ENCODE results near the gene HPS5. TPM values are rescaled to one million over a fixed set of nuclear protein-coding genes. Genes with fewer than 3 reads are reported as not detected.
"Not testable (repeated sequence)": the region's sequence is repeated elsewhere in the genome, so short reads cannot be mapped to it uniquely, and the experiment has no call there.

The HPS5 gene
- total RNA-seq, 1 experiment from 2014 or later = 66.2 TPM

DNA sequence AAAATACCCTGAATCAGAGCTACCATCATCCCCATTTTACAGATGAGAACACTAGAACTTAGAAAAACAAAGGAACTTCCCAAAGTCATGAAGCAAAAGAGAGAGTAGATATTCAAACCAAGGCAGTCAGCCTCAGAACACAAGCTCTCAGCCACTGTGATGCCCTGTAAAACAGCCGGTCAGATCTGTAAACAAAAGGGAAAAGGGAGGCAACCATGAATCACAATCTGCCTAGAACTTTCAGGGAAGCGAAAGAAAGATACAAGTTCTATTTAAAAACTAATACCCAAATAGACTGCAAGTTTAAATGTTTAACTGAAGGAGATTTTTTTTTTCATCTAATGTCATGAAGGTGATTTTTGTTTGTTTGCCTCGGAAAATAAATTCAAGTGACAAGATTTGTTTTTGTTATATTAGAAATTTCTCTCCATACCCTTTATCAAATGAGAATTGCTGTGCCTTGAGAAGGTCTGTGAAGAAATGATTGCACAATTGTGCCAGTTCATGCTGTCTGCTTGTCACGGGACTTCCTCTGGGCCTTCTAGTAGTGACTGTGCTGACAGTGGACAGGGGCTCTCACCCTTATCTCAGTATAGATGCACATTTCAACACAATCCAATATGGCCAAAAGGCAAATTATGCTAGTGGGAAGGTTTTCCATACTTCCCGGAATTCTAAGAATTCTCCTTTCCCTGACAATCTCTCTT, 44.2 kb downstream of the HPS5 start:
- no peak for DNase-seq (ENCODE audit: low spot score)

DNA sequence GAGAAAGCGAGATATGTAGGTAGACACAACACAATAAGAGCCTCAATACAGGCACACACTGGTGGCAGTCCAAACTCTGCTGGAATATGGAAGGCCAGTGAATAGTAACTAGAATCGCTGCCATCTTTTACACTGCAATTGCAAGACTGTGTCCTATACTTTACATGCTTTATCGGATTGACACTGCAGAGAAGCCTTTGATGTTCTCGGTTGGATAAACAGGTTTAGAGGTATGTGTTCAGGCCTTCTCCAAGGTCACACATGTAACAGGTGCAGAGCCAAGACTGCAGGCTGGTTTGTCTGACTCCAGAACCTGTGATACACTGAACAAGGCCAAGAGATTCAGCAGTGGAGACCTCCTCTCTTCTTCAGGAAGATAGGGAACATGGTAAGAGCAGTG, 50.7 kb downstream of the HPS5 start:
- no peak for DNase-seq (ENCODE audit: low spot score)

DNA sequence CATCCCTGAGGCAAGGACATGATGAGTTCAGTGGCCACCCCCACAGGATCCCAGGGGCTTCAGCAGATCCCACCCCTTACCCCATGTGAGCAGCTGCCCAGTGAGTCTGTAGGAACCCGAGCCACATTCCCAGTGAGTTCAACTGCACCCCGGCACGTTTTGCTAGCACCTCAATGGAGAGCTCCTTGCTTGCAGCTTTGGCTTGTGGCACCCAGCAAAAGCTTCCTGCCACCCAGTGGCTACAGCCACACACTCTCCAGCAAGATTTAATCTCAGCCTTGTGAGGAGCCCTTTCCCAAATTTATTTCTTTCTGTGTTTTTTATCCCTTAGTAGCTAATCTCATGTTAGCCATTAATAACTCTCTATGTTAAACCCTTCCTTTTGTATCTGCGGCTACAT, 51.8 kb downstream of the HPS5 start:
- DNase-seq (ENCODE audit: low spot score) = no peak

DNA sequence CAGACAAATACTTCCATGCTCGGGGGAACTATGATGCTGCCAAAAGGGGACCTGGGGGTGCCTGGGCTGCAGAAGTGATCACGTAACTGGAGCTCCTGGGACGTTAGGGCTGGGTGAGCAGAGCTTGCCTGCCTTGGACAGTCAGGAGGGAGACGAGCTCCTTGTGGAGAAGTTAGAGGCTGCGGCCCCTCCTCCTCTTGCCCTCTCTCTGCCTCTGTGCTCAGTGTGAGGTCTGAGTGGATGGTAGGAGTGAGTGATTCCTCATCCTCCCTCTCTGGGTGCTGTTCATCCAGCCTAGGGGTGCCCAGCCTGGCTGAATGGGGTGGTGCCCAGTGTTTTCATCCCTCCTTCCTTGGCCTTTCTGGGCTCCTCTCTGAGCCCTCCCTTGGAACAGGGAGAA, 52.7 kb downstream of the HPS5 start:
- not testable (repeated sequence) for DNase-seq (ENCODE audit: low spot score)

DNA sequence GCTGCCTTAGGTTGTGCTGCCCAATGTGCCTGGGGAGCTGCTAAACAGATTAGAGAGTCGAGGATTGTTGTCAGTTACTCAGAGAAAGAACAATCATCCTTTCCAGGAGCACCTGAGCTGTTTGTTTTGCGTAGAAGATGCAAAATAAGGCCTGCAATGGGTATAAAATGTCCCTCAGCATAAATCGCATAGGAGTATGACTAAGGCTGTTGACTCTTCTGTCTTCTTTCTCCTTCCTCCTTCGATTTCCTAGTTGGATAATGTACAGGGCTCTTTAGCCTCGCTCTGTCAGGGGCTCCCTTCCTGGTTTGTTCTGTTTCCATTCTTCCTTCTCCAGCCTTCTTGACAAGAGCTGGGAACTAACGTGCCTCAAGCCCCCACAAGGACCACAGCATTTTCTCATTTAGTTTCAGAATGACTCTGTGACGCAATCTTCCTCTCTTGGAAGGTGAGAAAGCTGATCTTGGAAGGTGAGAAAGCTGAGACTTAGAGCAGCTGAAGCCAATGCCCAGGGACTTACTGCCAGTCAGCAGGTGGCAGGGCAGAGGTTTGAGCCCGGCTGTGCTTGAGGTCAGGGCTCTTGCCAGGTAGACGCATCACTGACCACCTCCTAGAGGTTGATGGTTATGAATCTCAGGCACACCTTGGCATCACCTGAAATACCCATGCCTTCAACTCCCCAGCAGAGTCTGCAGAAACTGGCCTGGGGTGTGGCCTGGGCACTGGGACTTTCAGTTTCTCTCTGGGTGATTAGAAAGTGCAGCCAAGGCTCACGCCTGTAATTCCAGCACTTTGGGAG, 54.4 kb downstream of the HPS5 start:
- not testable (repeated sequence) for DNase-seq (ENCODE audit: low spot score)

DNA sequence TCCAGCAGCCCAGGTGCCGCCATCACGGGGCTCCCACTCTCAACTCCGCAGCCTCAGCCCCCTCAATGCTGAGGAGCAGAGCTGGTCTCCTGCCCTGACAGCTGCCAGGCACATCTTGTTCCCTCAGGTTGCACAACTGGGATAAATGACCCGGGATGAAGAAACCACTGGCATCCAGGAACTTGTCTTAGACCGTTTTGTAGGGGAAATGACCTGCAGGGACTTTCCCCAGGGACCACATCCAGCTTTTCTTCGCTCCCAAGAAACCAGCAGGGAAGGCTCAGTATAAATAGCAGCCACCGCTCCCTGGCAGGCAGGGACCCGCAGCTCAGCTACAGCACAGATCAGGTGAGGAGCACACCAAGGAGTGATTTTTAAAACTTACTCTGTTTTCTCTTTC, 56.0 kb downstream of the HPS5 start, which contains the start of gene SAA1:
SAA1 (plus strand) TSS at position 316 of the 400 bp plus-strand sequence. CDS start 624 bp downstream, outside the sequence.
- DNase-seq (ENCODE audit: low spot score) = peak; percentile 60

DNA sequence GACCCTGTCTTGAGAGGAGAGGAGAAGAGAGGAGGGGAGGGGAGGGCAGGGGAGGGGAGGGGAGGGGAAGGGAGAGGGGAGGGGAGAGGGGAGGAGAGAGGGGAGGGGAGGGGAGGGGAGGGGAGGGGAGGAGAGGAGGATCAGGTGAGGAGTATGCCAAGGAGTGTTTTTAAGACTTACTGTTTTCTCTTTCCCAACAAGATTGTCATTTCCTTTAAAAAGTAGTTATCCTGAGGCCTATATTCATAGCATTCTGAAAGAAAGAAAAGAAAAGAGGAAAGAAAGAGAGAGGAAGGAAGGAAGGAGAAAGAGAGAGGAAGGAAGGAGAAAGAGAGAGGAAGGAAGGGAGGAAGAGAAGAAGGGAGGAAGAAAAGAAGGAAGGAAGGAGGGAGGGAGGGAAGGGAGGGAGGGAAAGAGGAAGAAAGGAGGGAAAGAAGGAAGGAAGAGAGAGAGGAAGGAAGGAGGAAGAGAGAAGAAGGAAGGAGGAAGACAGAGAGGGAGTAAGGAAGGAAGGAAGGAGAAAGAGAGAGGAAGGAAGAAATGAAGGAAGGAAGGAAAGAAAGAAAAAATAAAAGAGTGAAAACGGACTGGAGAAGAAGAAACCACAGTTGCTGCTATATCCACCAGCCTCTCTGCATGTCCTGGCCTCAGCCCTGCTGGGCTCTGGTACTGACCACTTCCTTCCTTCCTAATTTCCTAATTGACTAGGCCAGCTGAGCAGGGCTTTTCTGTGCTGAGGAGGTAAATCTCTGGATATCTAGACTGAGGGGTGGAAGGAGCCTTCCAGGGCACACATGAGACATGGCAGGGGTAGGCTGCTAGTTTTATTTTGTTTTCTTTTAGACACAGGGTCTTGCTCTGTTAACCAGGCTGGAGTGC, 57.0 kb downstream of the HPS5 start:
- no peak for DNase-seq (ENCODE audit: low spot score)

DNA sequence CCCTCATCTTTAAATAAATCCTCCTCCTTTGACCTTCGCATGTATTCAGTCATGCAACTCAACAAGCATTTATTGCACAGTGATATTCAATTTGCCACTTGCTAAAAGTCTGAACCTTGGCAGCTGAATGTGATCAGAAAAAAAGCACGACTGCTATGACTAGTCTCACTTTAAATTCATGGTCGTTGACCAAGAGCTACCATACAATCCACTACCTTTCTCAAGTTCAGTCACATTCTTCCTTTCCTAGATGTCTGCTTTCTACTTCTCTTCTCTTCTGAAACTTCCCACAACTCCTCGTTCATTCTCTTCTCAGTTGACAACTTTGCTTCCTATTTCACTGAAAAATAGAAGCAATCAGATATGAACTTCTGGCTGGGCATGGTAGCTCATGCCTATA, 57.9 kb downstream of the HPS5 start:
- DNase-seq (ENCODE audit: low spot score) = no peak

DNA sequence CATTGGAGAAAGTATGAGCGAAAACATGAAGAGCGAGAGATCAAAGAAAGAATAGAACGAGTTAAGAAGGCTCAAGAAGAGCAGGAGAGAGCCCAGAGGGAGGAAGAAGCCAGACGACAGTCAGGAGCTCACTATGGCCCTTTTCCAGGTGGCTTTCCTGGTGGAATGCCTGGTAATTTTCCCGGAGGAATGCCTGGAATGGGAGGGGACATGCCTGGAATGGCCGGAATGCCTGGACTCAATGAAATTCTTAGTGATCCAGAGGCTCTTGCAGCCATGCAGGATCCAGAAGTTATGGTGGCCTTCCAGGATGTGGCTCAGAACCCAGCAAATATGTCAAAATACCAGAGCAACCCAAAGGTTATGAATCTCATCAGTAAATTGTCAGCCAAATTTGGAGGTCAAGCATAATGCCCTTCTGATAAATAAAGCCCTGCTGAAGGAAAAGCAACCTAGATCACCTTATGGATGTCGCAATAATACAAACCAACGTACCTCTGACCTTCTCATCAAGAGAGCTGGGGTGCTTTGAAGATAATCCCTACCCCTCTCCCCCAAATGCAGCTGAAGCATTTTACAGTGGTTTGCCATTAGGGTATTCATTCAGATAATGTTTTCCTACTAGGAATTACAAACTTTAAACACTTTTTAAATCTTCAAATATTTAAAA, 59.1 kb downstream of the HPS5 start:
- peak; percentile 71 for DNase-seq (ENCODE audit: low spot score)

DNA sequence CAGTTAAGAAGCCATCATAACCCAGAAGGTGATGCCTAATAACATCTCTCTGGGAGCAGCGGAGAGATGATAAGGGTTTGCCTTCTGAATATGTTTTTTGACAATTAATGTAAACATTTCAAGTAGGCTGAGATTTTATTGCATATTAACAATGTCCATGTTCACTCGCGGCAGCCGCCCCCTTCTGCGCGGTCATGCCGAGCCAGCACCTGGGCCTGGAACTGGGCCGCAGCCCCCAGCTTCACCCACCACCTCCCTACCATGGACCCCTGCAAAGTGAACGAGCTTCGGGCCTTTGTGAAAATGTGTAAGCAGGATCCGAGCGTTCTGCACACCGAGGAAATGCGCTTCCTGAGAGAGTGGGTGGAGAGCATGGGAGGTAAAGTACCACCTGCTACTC, 60.2 kb downstream of the HPS5 start:
- no peak for DNase-seq (ENCODE audit: low spot score)

DNA sequence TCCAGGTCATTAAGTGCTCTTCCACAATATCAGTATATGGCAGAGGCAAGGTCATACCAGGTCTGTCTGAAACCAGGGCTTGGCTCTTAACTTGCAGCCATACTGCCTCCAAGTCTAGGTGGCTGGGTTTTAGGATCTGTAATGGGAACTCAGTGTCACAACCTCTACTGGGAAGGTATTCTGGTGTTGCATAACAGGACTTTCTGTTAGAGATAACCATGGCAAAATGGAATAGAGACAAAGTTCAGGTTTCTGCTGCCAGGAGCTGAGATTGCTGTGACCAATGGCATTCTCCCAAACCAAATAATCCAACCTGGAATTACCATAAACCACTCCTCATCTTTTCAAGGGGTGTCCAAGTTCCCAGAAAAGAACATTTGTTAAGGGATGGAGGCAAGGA, 62.7 kb downstream of the HPS5 start:
- no peak for DNase-seq (ENCODE audit: low spot score)

DNA sequence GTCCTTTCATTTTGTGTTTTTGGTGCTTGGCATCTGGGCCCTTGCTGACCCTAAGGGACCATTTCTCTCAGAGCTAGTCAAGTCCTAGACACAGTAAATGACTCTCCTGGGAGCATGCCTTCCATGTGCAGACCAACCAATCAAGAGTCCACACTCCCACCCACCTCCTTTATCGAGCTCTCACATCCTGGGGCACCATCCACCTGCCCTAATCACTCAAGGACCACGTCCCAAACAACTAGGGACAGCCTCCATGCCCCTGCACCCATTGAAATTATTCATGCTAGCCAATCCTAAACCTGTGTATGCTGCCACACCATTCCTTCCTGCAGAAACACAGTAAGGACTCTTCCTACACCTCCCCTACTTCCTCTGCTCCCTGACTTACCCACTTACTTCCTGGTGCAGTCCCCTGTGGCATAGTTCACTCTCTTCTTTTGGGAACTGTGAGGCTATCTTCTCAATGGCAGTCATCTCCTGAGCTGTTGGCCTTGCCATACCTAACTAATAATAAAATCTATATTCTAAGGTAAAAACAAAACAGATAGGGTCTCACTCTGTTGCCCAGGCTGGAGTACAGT, 67.1 kb downstream of the HPS5 start:
- DNase-seq (ENCODE audit: low spot score) = no peak

DNA sequence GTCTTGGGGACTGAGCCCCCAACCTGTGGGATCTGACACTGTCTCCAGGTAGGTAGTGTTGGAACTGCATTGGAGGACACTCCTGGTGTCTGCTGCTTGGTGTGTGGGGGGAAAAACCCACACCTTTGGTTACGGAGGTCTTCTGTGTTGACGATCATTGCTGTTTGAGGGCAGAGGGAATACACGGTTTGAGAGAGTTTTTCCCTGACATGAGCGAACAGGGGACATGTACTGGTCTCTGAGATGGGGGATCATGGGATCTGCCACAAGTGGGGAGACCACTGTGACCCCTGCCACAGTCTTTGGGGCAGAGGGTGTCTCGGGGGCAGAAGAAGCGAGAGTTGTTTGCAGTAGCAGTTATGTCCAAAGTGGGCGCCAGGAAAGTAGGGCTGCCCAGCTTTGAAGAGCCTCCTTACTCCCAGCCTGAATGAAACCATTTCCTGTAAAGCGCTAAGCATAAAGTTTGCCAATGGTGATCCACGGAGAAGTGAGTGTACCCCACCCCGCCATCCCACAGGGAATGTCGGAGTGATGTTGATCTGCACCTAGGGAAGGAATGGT, 68.1 kb downstream of the HPS5 start:
- no peak for DNase-seq (ENCODE audit: low spot score)

DNA sequence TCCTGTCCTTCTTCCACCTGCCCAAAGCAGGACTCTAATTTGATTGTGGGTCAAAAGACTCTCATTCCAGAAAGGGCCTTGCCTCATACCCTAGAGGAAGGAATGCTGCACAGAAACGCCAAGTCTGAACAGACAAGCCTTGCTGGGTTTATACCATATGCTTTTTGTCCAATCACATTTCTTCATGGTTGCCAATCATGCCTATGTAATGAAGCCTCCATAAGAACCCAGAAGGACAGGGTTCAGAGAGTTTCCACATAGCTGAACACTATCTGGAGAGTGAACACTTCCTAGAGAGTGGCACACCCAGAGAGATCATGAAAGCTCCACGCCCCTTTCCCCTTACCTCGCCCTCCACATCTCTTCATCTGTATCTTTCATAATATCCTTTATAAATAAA, 68.7 kb downstream of the HPS5 start:
- no peak for DNase-seq (ENCODE audit: low spot score)

DNA sequence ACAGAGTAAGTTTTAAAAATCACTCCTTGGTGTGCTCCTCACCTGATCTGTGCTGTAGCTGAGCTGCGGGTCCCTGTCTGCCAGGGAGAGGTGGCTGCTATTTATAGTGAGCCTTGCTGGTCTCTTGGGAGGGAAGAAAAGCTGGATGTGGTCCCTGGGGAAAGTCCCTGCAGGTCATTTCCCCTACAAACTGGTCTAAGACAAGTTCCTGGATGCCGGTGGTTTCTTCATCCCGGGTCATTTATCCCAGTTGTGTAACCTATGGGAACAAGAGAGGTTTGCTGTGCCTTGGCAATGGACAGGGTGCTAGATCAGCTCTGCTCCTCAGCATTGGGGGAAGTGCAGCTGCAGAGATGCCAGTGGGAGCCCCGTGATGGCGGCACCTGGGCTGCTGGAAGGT, 73.4 kb downstream of the HPS5 start, which contains the start of gene SAA2:
SAA2 (minus strand) TSS at position 108 of the 400 bp plus-strand sequence. CDS start 657 bp downstream, outside the sequence.
- peak; percentile 66 for DNase-seq (ENCODE audit: low spot score)

DNA sequence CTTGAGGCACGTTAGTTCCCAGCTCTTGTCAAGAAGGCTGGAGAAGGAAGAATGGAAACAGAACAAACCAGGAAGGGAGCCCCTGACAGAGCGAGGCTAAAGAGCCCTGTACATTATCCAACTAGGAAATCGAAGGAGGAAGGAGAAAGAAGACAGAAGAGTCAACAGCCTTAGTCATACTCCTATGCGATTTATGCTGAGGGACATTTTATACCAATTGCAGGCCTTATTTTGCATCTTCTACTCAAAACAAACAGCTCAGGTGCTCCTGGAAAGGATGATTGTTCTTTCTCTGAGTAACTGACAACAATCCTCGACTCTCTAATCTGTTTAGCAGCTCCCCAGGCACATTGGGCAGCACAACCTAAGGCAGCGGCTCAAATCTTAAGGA, 74.8 kb downstream of the HPS5 start:
- not testable (repeated sequence) for DNase-seq (ENCODE audit: low spot score)

DNA sequence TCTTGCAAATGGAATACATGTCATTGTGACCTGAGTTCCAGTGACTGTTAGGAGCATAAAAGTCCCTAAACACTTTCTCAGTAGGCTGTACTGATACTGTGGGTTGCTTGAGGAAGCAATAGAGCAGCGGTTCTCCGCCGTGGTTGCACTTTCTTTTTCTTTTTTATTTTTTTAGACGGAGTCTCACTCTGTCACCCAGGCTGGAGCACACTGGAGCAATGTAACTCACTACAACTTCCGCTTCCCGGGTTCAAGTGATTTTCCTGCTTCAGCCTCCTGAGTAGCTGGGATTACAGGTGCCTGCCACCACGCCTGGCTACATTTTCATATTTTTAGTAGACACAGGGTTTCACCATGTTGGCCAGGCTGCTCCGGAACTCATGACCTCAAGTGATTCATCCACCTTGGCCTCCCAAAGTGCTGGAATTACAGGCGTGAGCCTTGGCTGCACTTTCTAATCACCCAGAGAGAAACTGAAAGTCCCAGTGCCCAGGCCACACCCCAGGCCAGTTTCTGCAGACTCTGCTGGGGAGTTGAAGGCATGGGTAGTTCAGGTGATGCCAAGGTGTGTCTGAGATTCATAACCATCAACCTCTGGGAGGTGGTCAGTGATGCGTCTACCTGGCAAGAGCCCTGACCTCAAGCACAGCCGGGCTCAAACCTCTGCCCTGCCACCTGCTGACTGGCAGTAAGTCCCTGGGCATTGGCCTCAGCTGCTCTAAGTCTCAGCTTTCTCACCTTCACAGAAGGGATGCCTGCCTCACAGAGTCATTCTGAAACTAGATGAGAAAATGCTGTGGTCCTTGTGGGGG, 75.4 kb downstream of the HPS5 start:
- DNase-seq (ENCODE audit: low spot score) = not testable (repeated sequence)

DNA sequence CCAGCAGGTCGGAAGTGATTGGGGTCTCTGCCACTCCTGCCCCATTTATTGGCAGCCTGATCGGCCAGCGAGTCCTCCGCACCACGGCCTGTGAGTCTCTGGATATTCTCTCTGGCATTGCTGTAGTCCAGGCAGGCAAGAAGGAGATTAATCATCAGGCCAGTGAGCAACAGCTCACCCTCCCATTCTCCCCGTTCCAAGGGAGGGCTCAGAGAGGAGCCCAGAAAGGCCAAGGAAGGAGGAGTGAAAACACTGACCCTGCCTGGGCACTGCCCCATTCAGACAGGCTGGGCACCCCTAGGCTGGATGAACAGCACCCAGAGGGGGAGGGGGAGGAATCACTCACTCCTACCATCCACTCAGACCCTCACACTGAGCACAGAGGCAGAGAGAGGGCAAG, 76.5 kb downstream of the HPS5 start:
- no peak for DNase-seq (ENCODE audit: low spot score)

DNA sequence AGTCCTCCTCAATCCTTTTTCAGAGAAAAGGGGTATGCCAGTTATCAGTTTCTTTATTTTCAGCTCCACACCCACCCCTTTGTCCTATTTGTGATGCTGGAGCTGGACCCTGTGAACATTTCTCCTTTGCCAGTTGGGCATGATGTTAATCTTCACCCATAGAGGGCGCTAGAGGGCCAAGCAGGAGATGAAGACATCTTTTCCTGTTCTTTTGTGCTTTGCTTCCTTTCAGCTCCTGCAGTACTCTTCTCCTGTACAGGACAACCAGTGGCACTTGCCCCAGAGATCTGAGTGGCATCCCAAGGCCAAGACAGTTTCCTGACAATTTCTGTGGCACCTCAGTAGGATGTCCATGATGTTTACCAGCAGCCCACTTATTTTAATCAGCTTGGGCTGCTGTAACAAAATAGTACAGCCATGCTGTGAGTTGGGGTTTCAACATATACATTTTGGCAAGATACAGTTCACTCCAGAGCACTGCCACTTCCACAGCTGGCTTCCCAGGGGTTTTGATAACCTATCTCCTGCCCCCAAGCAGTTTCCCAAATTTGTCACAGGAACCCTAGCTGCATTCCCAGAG, 78.1 kb downstream of the HPS5 start:
- DNase-seq (ENCODE audit: low spot score) = peak; percentile 73

DNA sequence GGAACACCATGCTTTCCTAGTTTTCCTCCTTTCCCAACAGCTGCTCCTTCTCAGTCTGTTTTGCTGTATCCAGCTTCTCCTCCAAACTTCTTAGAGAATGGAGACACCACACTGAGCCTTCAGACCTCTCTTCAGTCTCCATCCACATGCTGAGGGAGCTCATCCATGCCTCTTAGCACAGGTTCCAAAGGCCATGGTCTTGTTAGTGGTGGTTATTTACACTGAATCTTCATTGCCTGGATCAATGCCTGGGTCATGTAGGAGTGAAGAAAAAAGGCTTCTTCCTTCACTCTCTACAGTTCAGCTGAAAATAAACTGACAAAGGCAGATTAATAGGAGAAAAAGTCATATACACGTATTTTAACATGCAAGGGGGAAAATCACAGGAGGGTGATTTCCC, 82.3 kb downstream of the HPS5 start:
- no peak for DNase-seq (ENCODE audit: low spot score)
